Trophoblast cell (in vitro differentiated cells and primary cell): Measurements from ENCODE around the gene DTYMK.

Experiments
- DNase-seq, 2 donors: peaks; one replicate each; pipeline ENCODE4 v3.0.0-alpha.2; 2016
- H2AFZ ChIP-seq: 2 replicates; pipeline ENCODE4 v1.6.1; 2013; ENCODE audit warnings: low read length, moderate library complexity, mild to moderate bottlenecking; ENCODE audit not compliant: insufficient read depth, poor library complexity
- H2AK5ac ChIP-seq: 2 replicates; pipeline ENCODE4 v1.6.1; 2013; ENCODE audit warnings: mild to moderate bottlenecking, low read length
- H2BK120ac ChIP-seq: 2 replicates; pipeline ENCODE4 v1.6.1; 2013; ENCODE audit warnings: low read length, mild to moderate bottlenecking, moderate library complexity; ENCODE audit not compliant: insufficient read depth, poor library complexity
- H2BK12ac ChIP-seq: 2 replicates; pipeline ENCODE4 v1.6.1; 2013; ENCODE audit warnings: mild to moderate bottlenecking, low read length, moderate library complexity
- H2BK5ac ChIP-seq: 2 replicates; pipeline ENCODE4 v1.6.1; 2013; ENCODE audit warnings: low read length, low read depth, moderate library complexity, mild to moderate bottlenecking; ENCODE audit not compliant: poor library complexity
- H3K14ac ChIP-seq: 2 replicates; pipeline ENCODE4 v1.6.1; 2013; ENCODE audit warnings: mild to moderate bottlenecking, low read length
- H3K18ac ChIP-seq: 2 replicates; pipeline ENCODE4 v1.6.1; 2013; ENCODE audit warnings: mild to moderate bottlenecking, low read length
- H3K23ac ChIP-seq: 2 replicates; pipeline ENCODE4 v1.6.1; 2013; ENCODE audit warnings: low read length
- H3K27ac ChIP-seq: 2 replicates; pipeline ENCODE4 v1.5.1; 2013; ENCODE audit warnings: low read depth, mild to moderate bottlenecking, inconsistent platforms, low read length, moderate library complexity
- H3K27me3 ChIP-seq: 2 replicates; pipeline ENCODE4 v1.6.1; 2013; ENCODE audit warnings: inconsistent platforms, mild to moderate bottlenecking, low read length, moderate library complexity; ENCODE audit not compliant: insufficient read depth
- H3K36me3 ChIP-seq, 2 experiments: 1 replicate in 1 of 2; 2 replicates in 1 of 2; pipeline ENCODE4 v1.6.1; 2013; ENCODE audit warnings: low read length in 2 of 2, mild to moderate bottlenecking in 2 of 2, moderate library complexity in 1 of 2; ENCODE audit not compliant: insufficient read depth in 2 of 2, control insufficient read depth in 1 of 2
- H3K4ac ChIP-seq: 2 replicates; pipeline ENCODE4 v1.6.1; 2013; ENCODE audit warnings: low read depth, mild to moderate bottlenecking, low read length, moderate library complexity
- H3K4me1 ChIP-seq, 2 experiments: 1 replicate in 1 of 2; 2 replicates in 1 of 2; pipeline ENCODE4 v1.6.1; 2013; ENCODE audit warnings: low read length in 2 of 2, mild to moderate bottlenecking in 2 of 2, moderate library complexity in 1 of 2; ENCODE audit not compliant: insufficient read depth in 2 of 2, control insufficient read depth in 1 of 2
- H3K4me2 ChIP-seq: 2 replicates; pipeline ENCODE4 v1.6.1; 2013; ENCODE audit warnings: inconsistent platforms, mild to moderate bottlenecking, low read length, moderate library complexity
- H3K4me3 ChIP-seq: 2 replicates; pipeline ENCODE4 v1.5.1; 2013; ENCODE audit warnings: mild to moderate bottlenecking, low read depth, low read length, inconsistent platforms
- H3K79me1 ChIP-seq: one replicate; pipeline ENCODE4 v1.6.1; 2013; ENCODE audit warnings: low read length
- H3K79me2 ChIP-seq: 2 replicates; pipeline ENCODE4 v1.6.1; 2013; ENCODE audit warnings: low read length, mild to moderate bottlenecking; ENCODE audit not compliant: control insufficient read depth, insufficient read depth, poor library complexity
- H3K9ac ChIP-seq: 2 replicates; pipeline ENCODE4 v1.6.1; 2013; ENCODE audit warnings: mild to moderate bottlenecking, low read length
- H3K9me3 ChIP-seq: 2 replicates; pipeline ENCODE4 v1.6.1; 2013; ENCODE audit warnings: low read depth, mild to moderate bottlenecking, control low read depth, inconsistent platforms, low read length; ENCODE audit not compliant: insufficient read depth
- H4K12ac ChIP-seq: 2 replicates; pipeline ENCODE4 v1.6.1; 2013; ENCODE audit warnings: low read depth, mild to moderate bottlenecking, low read length, moderate library complexity
- H4K8ac ChIP-seq: 2 replicates; pipeline ENCODE4 v1.6.1; 2013; ENCODE audit warnings: low read depth, mild to moderate bottlenecking, low read length, moderate library complexity
- H4K91ac ChIP-seq: one replicate; pipeline ENCODE4 v1.6.1; 2013; ENCODE audit warnings: low read depth, mild to moderate bottlenecking, low read length, moderate library complexity
- WGBS: extraction: QIAGEN DNeasy Blood & Tissue Kit; methylation state at CpG from one replicate; pipeline ENCODE4 v1.1.7; 2013; ENCODE audit warnings: missing lambda C conversion rate; ENCODE audit not compliant: insufficient read length, insufficient coverage; ENCODE audit errors: extremely low coverage; 5-methylcytosine and 5-hydroxymethylcytosine counted together

Gene DTYMK

DNA sequence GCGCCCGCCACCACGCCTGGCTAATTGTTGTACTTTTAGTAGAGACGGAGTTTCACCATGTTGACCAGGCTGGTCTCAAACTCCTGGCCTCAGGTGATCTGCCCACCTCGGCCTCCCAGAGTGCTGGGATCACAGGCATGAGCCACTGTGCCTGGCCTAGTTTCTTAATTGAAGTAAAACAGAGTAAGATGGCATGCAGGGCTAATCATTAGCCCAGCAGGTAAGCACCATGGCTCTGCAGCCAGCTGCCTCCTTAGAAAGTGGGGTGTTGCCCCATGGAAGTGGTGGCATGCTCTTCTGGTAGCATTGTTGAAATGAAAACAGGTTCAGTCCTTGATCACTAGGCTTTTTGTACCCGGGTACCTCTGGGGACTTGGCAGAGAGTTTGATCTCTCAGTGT, 36.7 kb downstream of the DTYMK start:
- Histone ChIP-seq H3K23ac (no peak overlapping the region), H3K27me3 (no peaks in the 10 kb centered on the region), H2AFZ (no peak overlapping the region), H3K27ac (no peak overlapping the region), H3K14ac (no peak overlapping the region), H3K4me3 (no peak overlapping the region), H3K4ac (no peak overlapping the region), H4K12ac (no peak overlapping the region), H3K9ac (no peak overlapping the region), H4K91ac (no peak overlapping the region), H2BK120ac (no peak overlapping the region), H2AK5ac (no peak overlapping the region), H2BK12ac (no peak overlapping the region), H3K4me1 (peaks cover 2% of the 10 kb centered on the region in 2 experiments), H3K79me2 (peaks cover 2% of the 10 kb centered on the region), H3K79me1 (no peaks in the 10 kb centered on the region), H4K8ac (no peak overlapping the region), H2BK5ac (no peak overlapping the region), H3K36me3 (peaks cover 19 to 31% of the 10 kb centered on the region in 2 experiments), H3K9me3 (no peaks in the 10 kb centered on the region), H3K4me2 (no peak overlapping the region), H3K18ac (no peak overlapping the region)
- DNase-seq: no peak
- WGBS: no CpG with 5 or more reads among the region's 6 CpGs

DNA sequence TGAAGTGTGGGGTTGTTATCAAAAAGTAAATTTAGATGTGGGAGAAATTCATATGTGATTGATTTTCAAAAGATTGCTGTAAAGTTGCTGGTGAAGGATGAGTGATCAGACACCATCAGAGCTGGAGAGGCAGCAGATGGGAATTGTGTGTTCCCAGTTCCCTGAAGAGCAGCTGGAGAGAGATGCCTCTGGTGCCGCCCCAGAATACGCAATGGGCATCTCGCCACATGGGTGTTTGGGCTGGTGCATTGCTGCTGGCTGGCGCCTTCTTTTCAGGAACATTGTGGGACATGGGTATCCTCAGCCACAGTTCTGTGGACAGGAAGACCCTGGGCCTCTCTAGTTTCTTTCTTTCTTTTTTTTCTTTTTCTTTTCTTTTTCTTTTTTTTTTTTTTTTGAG, 37.2 kb downstream of the DTYMK start:
- Histone ChIP-seq H3K27ac (no peak overlapping the region), H3K4me3 (no peak overlapping the region), H2BK12ac (no peak overlapping the region), H3K9ac (peak overlapping the region; percentile 43), H2AFZ (no peak overlapping the region), H2BK5ac (no peak overlapping the region), H3K4ac (peak overlapping the region; percentile 21), H3K36me3 (peaks cover 14 to 25% of the 10 kb centered on the region in 2 experiments), H3K14ac (no peak overlapping the region), H3K4me1 (peaks cover 2% of the 10 kb centered on the region in 2 experiments), H3K4me2 (no peak overlapping the region), H4K91ac (no peak overlapping the region), H2AK5ac (no peak overlapping the region), H3K9me3 (no peaks in the 10 kb centered on the region), H3K27me3 (no peaks in the 10 kb centered on the region), H3K23ac (no peak overlapping the region), H4K12ac (no peak overlapping the region), H3K79me2 (peaks cover 2% of the 10 kb centered on the region), H2BK120ac (no peak overlapping the region), H3K79me1 (no peaks in the 10 kb centered on the region), H3K18ac (no peak overlapping the region), H4K8ac (no peak overlapping the region)
- no CpG with 5 or more reads among the region's 4 CpGs for WGBS
- DNase-seq: no peak

DNA sequence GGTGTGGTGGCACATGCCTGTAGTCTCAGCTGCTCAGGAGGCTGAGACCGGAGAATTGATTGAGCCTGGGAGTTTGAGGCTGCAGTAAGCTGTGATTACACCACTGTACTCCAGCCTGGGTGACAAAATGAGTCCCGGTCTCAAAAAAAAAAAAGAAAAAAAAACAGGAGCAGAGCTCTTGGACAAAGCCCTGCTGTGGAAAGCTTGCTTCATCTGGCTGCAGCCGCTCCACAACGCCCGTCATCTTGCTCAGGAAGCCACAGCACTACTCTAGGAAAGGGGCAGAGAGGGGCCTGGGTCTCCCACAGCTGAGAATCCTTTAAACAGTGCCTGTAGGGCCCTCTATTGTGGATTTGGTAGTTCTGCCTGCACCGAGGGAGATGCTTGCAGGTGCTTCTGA, 38.2 kb downstream of the DTYMK start:
- Histone ChIP-seq H2BK120ac (no peak overlapping the region), H2AK5ac (no peak overlapping the region), H3K27ac (no peak overlapping the region), H2BK5ac (no peak overlapping the region), H3K79me2 (peaks cover 2% of the 10 kb centered on the region), H3K9ac (no peak overlapping the region), H3K27me3 (no peaks in the 10 kb centered on the region), H4K91ac (no peak overlapping the region), H3K4me3 (no peak overlapping the region), H3K23ac (no peak overlapping the region), H3K4ac (peak overlapping the region; percentile 34), H4K12ac (no peak overlapping the region), H3K9me3 (no peaks in the 10 kb centered on the region), H4K8ac (no peak overlapping the region), H2BK12ac (no peak overlapping the region), H3K18ac (no peak overlapping the region), H3K36me3 (peaks cover 13 to 24% of the 10 kb centered on the region in 2 experiments), H3K14ac (no peak overlapping the region), H3K4me2 (no peak overlapping the region), H2AFZ (no peak overlapping the region), H3K79me1 (no peaks in the 10 kb centered on the region), H3K4me1 (peaks cover 2% of the 10 kb centered on the region in 2 experiments)
- no CpG with 5 or more reads among the region's 6 CpGs for WGBS
- no peak for DNase-seq

- Histone ChIP-seq H3K27me3 (no peaks in the 10 kb centered on the region), H3K4ac (peak overlapping the region; percentile 3), H3K79me2 (peaks cover 4% of the 10 kb centered on the region), H3K36me3 (peaks cover 2 to 4% of the 10 kb centered on the region in 2 experiments), H2BK12ac (no peak overlapping the region), H2AFZ (no peak overlapping the region), H2BK120ac (no peak overlapping the region), H3K23ac (no peak overlapping the region), H3K4me2 (no peak overlapping the region), H3K79me1 (no peaks in the 10 kb centered on the region), H3K14ac (no peak overlapping the region), H4K91ac (no peak overlapping the region), H3K9me3 (no peaks in the 10 kb centered on the region), H2BK5ac (no peak overlapping the region), H3K4me1 (peaks cover 2% of the 10 kb centered on the region in 2 experiments), H3K9ac (peak overlapping the region; percentile 14), H3K27ac (no peak overlapping the region), H3K4me3 (no peak overlapping the region), H3K18ac (no peak overlapping the region), H4K12ac (no peak overlapping the region), H4K8ac (no peak overlapping the region), H2AK5ac (no peak overlapping the region)
- no CpG with 5 or more reads among the region's 14 CpGs for WGBS
- DNase-seq: no peak
These were observed 40.5 kb downstream of the DTYMK start for GRCh38 chr2:241645915-241646645.
